Spinal cord (tissue), 10 donors: ENCODE data around the gene NCK1. TPM values are rescaled to one million over a fixed set of nuclear protein-coding genes. Genes with fewer than 3 reads are reported as not detected.
A peak's percentile ranks its signal among the peaks of the same experiment; 100 is the strongest.
"Not testable (repeated sequence)": the region's sequence is repeated elsewhere in the genome, so short reads cannot be mapped to it uniquely, and the experiment has no call there.

Experiments
- DNase-seq, 6 donors: peaks; one replicate each; pipeline versions ENCODE4 v3.0.0 to v3.0.0-alpha.2; 2013 to 2015; ENCODE audit warnings: low spot score in 6 of 6, low read depth in 4 of 6
- H3K27ac ChIP-seq: one replicate; pipeline ENCODE4 v1.5.1; 2013; ENCODE audit warnings: low read depth, low read length, control low read depth
- H3K27me3 ChIP-seq: one replicate; pipeline ENCODE4 v1.6.1; 2013; ENCODE audit warnings: low read length; ENCODE audit not compliant: control insufficient read depth, insufficient read depth
- H3K36me3 ChIP-seq: one replicate; pipeline ENCODE4 v1.6.1; 2013; ENCODE audit warnings: low read length; ENCODE audit not compliant: control insufficient read depth, insufficient read depth
- H3K4me1 ChIP-seq: one replicate; pipeline ENCODE4 v1.6.1; 2013; ENCODE audit warnings: low read length; ENCODE audit not compliant: control insufficient read depth, insufficient read depth
- H3K4me3 ChIP-seq: one replicate; pipeline ENCODE4 v1.5.1; 2013; ENCODE audit warnings: low read depth, low read length, control low read depth
- H3K9me3 ChIP-seq: one replicate; pipeline ENCODE4 v1.6.1; 2013; ENCODE audit warnings: low read length; ENCODE audit not compliant: control insufficient read depth, insufficient read depth
- WGBS: methylation state at CpG from one replicate; pipeline ENCODE4 v1.1.5; 2013; ENCODE audit warnings: missing lambda C conversion rate; ENCODE audit not compliant: insufficient coverage; 5-methylcytosine and 5-hydroxymethylcytosine counted together
- polyA plus RNA-seq, 2 donors: library from polyadenylated mRNA; unstranded; fragments of 120-200 nt; gene quantifications; one replicate each; pipeline ENCODE4 v1.2.1, GENCODE V29; 2013; ENCODE audit not compliant: insufficient read length in 2 of 2
- total RNA-seq, 2 donors: library from RNA; depleted of rRNA in 1 of 2; stranded (reverse); fragments of 120-200 nt in 1 of 2; fragments of >200 nt in 1 of 2; gene quantifications; one replicate each; pipeline versions ENCODE4 v1.2.3 to v1.2.4, GENCODE V29; 2013 to 2014
- donor health status: healthy.

Gene NCK1
- total and polyA plus RNA-seq, 4 donors: 27.7 to 40.3 (median 34.2) TPM

DNA sequence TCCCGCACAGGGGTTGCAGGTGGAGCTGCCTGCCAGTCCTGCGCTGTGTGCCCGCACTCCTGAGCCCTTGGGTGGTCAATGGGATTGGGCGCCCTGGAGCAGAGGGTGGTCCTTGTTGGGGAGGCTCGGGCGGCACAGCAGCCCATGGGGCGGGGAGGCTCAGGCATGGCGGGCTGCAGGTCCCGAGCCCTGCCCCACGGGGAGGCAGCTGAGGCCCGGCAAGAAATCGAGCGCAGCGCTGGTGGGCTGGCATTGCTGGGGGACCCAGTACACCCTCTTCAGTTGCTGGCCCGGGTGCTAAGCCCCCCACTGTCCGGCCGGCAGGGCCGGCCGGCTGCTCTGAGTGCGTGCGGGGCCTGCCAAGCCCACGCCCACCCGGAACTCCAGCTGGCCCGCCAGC is 27.9 kb downstream of the NCK1 start:
- no peak overlapping the region for H3K27ac ChIP-seq
- H3K4me3 ChIP-seq: no peak overlapping the region
- H3K4me1 ChIP-seq: no peaks in the 10 kb centered on the region
- H3K9me3 ChIP-seq: peaks cover 5% of the 10 kb centered on the region
- H3K27me3 ChIP-seq: no peaks in the 10 kb centered on the region
- no peak for DNase-seq
- 84% methylated on average over 21 of the region's 24 CpGs for WGBS
- peaks cover 4% of the 10 kb centered on the region for H3K36me3 ChIP-seq

GRCh38 chr3:136891934-136892855 is 30.2 kb downstream of the NCK1 start:
- Histone ChIP-seq H3K27me3 (no peaks in the 10 kb centered on the region), H3K4me1 (no peaks in the 10 kb centered on the region), H3K36me3 (peaks cover 4% of the 10 kb centered on the region), H3K9me3 (peaks cover 5% of the 10 kb centered on the region), H3K4me3 (no peak overlapping the region), H3K27ac (no peak overlapping the region)
- 0% methylated on average over 1 of the region's 2 CpGs for WGBS
- no peak for DNase-seq

GRCh38 chr3:136893848-136894443 is 31.9 kb downstream of the NCK1 start:
- no peak for DNase-seq
- Histone ChIP-seq H3K4me3 (no peak overlapping the region), H3K36me3 (peaks cover 4% of the 10 kb centered on the region), H3K9me3 (peaks cover 5% of the 10 kb centered on the region), H3K4me1 (no peaks in the 10 kb centered on the region), H3K27me3 (no peaks in the 10 kb centered on the region), H3K27ac (no peak overlapping the region)
- 50% methylated on average over 2 of the region's 5 CpGs for WGBS

DNA sequence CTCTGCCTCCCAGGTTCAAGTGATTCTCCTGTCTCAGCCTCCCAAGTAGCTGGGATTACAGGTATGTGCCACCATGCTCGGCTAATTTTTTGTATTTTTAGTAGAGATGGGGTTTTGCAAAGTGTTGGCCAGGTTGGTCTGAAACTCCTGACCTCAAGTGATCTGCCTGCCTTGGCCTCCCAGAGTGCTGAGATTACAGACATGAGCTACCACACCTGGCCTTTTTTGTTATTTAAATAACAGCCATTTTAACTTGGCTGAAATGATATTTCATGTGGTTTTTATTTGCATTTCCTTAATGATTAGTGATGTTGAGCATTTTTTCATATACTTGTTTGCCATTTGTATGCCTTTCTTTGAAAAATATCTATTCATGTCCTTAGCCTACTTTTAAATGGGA is 35.2 kb downstream of the NCK1 start:
- H3K36me3 ChIP-seq, DNase-seq, H3K27me3 ChIP-seq, H3K4me3 ChIP-seq, H3K9me3 ChIP-seq, H3K4me1 ChIP-seq, H3K27ac ChIP-seq: not testable (repeated sequence)
- WGBS: no CpG with 5 or more reads among the region's 1 CpG

- no peak overlapping the region for H3K4me3 ChIP-seq
- WGBS: 90% methylated on average over 3 of the region's 4 CpGs
Measured at GRCh38 chr3:136898549-136898948, 36.5 kb downstream of the NCK1 start.

GRCh38 chr3:136898954-136899353 is 36.9 kb downstream of the NCK1 start:
- Histone ChIP-seq H3K9me3 (peaks cover 3% of the 10 kb centered on the region), H3K4me3 (no peak overlapping the region), H3K4me1 (no peaks in the 10 kb centered on the region), H3K36me3 (no peaks in the 10 kb centered on the region), H3K27ac (no peak overlapping the region), H3K27me3 (no peaks in the 10 kb centered on the region)
- WGBS: 71% methylated on average over 1 of the region's 2 CpGs
- no peak for DNase-seq

More at GRCh38 chr3:136898549-136898948, 36.5 kb downstream of the NCK1 start:
- Histone ChIP-seq H3K4me1 (no peaks in the 10 kb centered on the region), H3K27ac (no peak overlapping the region), H3K27me3 (no peaks in the 10 kb centered on the region), H3K9me3 (peaks cover 3% of the 10 kb centered on the region), H3K36me3 (no peaks in the 10 kb centered on the region)
- DNase-seq: peak in 1 of 6 donors; percentile 6

DNA sequence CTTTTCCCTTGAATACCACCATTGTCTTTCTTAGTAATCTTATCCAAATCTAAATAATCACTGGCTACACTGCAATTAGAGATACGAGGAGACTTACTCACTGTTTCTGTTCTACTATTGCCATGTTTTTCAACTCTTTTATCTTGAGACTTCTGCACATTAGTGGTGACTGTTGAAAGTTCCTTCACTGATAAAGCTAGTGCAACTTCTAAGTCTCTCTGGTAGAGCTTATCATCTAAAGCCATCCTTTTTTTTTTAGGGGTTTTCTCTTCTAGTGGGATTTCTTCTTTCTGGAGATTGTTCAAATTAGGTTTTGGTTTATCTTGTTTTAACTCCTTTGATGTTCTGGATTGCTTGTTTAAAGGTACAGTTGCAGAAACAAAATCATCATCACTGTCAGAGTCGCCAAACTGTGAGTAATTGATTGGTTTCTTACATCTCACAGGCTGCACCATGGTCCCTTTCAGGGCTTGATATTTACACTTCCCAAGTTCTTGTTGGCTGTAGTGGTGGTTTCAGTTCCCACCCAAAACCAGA is 37.7 kb downstream of the NCK1 start:
- Histone ChIP-seq H3K4me3 (no peak overlapping the region), H3K9me3 (peaks cover 7% of the 10 kb centered on the region), H3K27ac (no peak overlapping the region), H3K36me3 (no peaks in the 10 kb centered on the region), H3K4me1 (no peaks in the 10 kb centered on the region), H3K27me3 (no peaks in the 10 kb centered on the region)
- DNase-seq: no peak
- 60% methylated on average over 1 of the region's 2 CpGs for WGBS

DNA sequence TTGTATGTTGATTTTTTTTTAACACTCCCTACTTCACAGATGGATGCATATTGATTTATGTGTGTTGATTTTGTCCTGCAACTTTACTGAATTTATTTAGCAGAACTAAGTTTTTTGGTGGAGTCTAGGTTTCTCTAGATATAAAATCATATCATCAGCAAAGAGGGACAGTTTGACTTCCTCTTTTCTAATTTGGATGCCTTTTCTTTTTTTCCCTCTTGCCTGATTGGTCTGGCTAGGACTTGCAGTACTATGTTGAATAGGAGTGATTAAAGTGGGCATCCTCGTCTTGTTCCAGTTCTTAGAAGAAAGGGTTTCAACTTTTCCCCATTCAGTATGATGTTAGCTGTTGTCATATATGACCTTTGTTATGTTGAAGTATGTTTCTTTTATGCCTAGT is 38.7 kb downstream of the NCK1 start:
- not testable (repeated sequence) for H3K36me3 ChIP-seq, H3K27ac ChIP-seq, H3K4me3 ChIP-seq, H3K27me3 ChIP-seq, H3K4me1 ChIP-seq, DNase-seq, H3K9me3 ChIP-seq
- no CpG with 5 or more reads among the region's 1 CpG for WGBS

- H3K36me3 ChIP-seq: no peaks in the 10 kb centered on the region
- WGBS: no CpG with 5 or more reads among the region's 3 CpGs
- no peak overlapping the region for H3K27ac ChIP-seq
- no peak for DNase-seq
- H3K4me3 ChIP-seq: no peak overlapping the region
- no peaks in the 10 kb centered on the region for H3K4me1 ChIP-seq
- no peaks in the 10 kb centered on the region for H3K27me3 ChIP-seq
- H3K9me3 ChIP-seq: peaks cover 8% of the 10 kb centered on the region
Measured at GRCh38 chr3:136901391-136901790, 39.4 kb downstream of the NCK1 start.
